Measurements from ENCODE around the gene SCML1.

SCML1 gene

GRCh38 chrX:17801431-17801830 lies 64.1 kb downstream of the SCML1 start:
- no peak for DNase-seq

GRCh38 chrX:17802756-17803155 lies 65.5 kb downstream of the SCML1 start:
- DNase-seq, result no peak

- DNase-seq, result peak; percentile 79
These were observed 66.2 kb downstream of the SCML1 start for GRCh38 chrX:17803449-17803848.

Measured in kidney glomerular epithelial cell (primary cell).